ENCODE results near the gene TBC1D32. TPM values are rescaled to one million over a fixed set of nuclear protein-coding genes. Genes with fewer than 3 reads are reported as not detected.
A peak's percentile ranks its signal among the peaks of the same experiment; 100 is the strongest.
"Not testable (repeated sequence)": the region's sequence is repeated elsewhere in the genome, so short reads cannot be mapped to it uniquely, and the experiment has no call there.

Gene TBC1D32
- total RNA-seq, 1 donor from 2014 or later, result 4.1 TPM

GRCh38 chr6:121335087-121336008 is 1.1 kb upstream of the TBC1D32 start:
- H3K27me3 ChIP-seq (ENCODE audit: control insufficient read depth, insufficient read depth, low read length), result no peaks in the 10 kb centered on the region
- TF ChIP-seq CTCF (IDR thresholded peaks at IDR 0.05; ENCODE audit: insufficient read depth, low read length, poor library complexity, severe bottlenecking), result no peak
- peak overlapping the region; percentile 73 for H3K4me3 ChIP-seq (ENCODE audit: low read depth, low read length)
- no peak for DNase-seq (ENCODE audit: low read depth)
- no peaks in the 10 kb centered on the region for H3K36me3 ChIP-seq (ENCODE audit: control insufficient read depth, insufficient read depth, low read length)

GRCh38 chr6:121333694-121334093 is 586 bp downstream of the TBC1D32 start:
- not testable (repeated sequence) for H3K36me3 ChIP-seq (ENCODE audit: control insufficient read depth, insufficient read depth, low read length); H3K27me3 ChIP-seq (ENCODE audit: control insufficient read depth, insufficient read depth, low read length); DNase-seq (ENCODE audit: low read depth)
- peak overlapping the region; percentile 73 for H3K4me3 ChIP-seq (ENCODE audit: low read depth, low read length)

GRCh38 chr6:121333196-121333595 is 1.1 kb downstream of the TBC1D32 start:
- no peak for TF ChIP-seq CTCF (IDR thresholded peaks at IDR 0.05; ENCODE audit: insufficient read depth, low read length, poor library complexity, severe bottlenecking)

GRCh38 chr6:121330516-121330915 is 3.8 kb downstream of the TBC1D32 start:
- no peaks in the 10 kb centered on the region for H3K27me3 ChIP-seq (ENCODE audit: control insufficient read depth, insufficient read depth, low read length)
- TF ChIP-seq CTCF (IDR thresholded peaks at IDR 0.05; ENCODE audit: insufficient read depth, low read length, poor library complexity, severe bottlenecking), result no peak
- DNase-seq (ENCODE audit: low read depth), result no peak
- H3K4me3 ChIP-seq (ENCODE audit: low read depth, low read length), result no peak overlapping the region
- H3K36me3 ChIP-seq (ENCODE audit: control insufficient read depth, insufficient read depth, low read length), result no peaks in the 10 kb centered on the region

More at GRCh38 chr6:121333196-121333595, 1.1 kb downstream of the TBC1D32 start:
- Histone ChIP-seq H3K36me3 (ENCODE audit: control insufficient read depth, insufficient read depth, low read length) (no peaks in the 10 kb centered on the region), H3K27me3 (ENCODE audit: control insufficient read depth, insufficient read depth, low read length) (no peaks in the 10 kb centered on the region), H3K4me3 (ENCODE audit: low read depth, low read length) (no peak overlapping the region)
- no peak for DNase-seq (ENCODE audit: low read depth)

- TF ChIP-seq CTCF (IDR thresholded peaks at IDR 0.05; ENCODE audit: insufficient read depth, low read length, poor library complexity, severe bottlenecking), result no peak
- Histone ChIP-seq H3K4me3 (ENCODE audit: low read depth, low read length) (no peak overlapping the region), H3K27me3 (ENCODE audit: control insufficient read depth, insufficient read depth, low read length) (no peaks in the 10 kb centered on the region), H3K36me3 (ENCODE audit: control insufficient read depth, insufficient read depth, low read length) (no peaks in the 10 kb centered on the region)
- DNase-seq (ENCODE audit: low read depth), result no peak
Measured at GRCh38 chr6:121321282-121321681, 13.0 kb downstream of the TBC1D32 start.

- Histone ChIP-seq H3K36me3 (ENCODE audit: control insufficient read depth, insufficient read depth, low read length) (no peaks in the 10 kb centered on the region), H3K4me3 (ENCODE audit: low read depth, low read length) (no peak overlapping the region), H3K27me3 (ENCODE audit: control insufficient read depth, insufficient read depth, low read length) (no peaks in the 10 kb centered on the region)
- DNase-seq (ENCODE audit: low read depth), result no peak
- no peak for TF ChIP-seq CTCF (IDR thresholded peaks at IDR 0.05; ENCODE audit: insufficient read depth, low read length, poor library complexity, severe bottlenecking)
Measured at GRCh38 chr6:121319603-121320002, 14.7 kb downstream of the TBC1D32 start.

Measured in kidney epithelial cell (primary cell).